HG03354 (cell line): Measurements from ENCODE around the gene SH2B2.

Experiments used
- ATAC-seq: cut with Tn5 transposase; IDR thresholded peaks from one replicate; pipeline ENCODE4 v1.9.1; 2021; ENCODE audit warnings: mild to moderate bottlenecking; ENCODE audit not compliant: unreplicated experiment, poor library complexity, severe bottlenecking

SH2B2 gene

GRCh38 chr7:102262546-102262945 lies 24.1 kb upstream of the SH2B2 start:
- no peak for ATAC-seq

DNA sequence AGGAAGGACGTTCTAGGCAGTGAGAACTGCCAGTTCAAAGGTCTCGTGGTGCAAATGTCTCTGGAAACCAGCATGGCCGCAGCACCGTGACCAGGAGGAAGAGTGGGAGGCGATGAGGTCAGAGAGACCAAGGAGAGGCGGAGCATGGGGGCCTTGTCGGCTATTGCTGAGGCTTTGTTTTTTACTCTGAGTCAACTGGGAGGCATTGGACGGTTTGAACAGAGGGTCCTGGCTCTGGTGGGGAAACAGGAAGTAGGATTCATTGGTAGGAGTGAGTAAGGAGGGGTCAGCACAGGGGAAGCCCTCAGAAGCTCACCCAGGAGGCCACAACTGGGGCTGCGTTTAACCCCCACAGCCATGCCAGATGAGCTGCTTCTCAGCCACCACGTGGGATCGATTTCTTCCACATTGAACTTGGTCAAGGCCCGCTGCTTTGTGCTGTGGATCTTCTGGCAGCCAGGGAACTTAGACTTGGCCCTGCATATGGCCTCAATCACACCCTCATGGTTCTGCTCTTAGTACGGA lies 22.2 kb upstream of the SH2B2 start:
- no peak for ATAC-seq

DNA sequence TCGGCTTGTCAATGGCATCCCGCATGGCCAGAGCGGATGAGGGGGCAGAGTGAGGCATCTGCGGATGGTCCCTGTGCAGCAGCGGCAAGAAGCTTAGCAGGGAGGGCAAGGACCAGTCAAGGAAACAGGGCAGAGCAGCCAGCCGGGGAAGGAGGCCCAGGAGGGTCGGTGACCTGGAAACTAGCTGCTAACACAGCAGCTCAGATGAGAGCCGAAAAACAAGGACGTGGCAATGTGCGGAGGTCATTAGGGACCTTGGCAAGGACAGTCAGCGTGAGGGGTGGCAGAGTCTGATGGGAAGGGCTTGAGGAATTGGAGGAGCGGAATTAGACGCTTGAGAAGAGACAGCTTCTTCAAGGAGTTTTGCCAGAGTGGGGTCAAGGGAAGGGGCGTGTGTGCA lies 20.1 kb upstream of the SH2B2 start:
- ATAC-seq = no peak

- no peak for ATAC-seq
These were observed 18.0 kb upstream of the SH2B2 start for GRCh38 chr7:102268635-102269034.

DNA sequence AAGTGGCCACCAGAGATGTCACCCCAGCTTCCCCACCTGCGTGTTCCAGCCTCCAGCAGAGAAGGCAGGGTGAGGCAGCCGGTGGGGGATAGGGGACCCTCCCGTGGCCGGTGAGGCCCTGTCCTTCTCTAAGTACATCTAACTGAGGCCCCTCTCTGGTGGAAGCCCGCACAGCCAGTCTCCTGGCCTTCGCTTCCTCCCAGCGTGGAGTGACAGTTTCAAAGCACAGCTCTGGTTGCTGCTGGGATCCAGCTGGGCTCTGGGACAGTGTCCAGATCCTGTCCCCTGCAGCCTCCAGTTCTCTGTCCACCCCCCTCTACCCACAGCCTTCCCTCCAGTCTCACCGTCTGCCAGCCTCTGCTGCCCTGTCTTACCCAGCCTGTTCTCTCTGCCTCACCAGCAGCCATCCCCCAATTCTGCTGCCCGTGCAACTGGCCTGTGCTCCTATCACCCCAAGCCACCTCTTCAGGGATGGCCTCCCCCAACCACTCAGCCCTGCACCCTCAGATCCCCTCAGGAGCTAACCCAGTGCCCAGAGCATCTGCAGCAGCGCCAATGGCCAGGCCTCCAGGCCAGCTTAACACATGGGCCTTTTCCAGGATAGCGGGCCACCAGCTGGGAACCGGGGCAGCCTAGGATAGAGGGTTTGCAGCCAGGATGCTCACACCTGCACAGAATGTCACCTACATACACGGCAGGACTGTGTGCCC lies 16.3 kb upstream of the SH2B2 start:
- no peak for ATAC-seq

DNA sequence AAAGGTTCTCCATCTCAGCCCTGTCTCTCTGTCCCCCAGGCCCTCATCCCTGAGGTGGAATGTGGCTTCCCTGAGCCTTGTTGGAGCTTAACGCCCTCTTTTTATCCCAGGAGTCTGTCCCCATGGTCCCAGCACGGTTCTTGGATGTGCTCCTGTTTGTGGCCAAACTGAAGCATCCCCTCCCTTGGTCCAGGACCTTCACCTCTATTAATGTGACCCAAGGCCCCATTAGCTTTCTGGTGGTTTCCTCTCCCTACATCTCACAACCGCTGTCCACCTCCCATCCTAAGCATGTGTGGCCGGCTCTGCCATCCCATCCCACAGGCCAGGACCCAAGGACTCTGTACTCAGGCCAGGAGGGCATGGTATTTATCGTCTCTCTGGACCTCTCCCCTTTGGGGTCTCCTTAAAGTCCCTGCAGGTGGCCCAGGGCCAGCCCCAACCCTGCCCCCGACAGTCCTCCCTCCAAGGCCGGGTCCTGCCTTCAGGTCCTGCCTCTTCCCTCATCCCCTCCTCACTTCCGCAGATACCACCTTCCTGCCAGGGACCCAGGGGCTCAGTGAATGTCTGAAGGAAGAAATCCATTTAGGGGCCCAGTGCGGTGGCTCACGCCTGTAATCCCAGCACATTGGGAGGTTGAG lies 15.4 kb upstream of the SH2B2 start:
- no peak for ATAC-seq

DNA sequence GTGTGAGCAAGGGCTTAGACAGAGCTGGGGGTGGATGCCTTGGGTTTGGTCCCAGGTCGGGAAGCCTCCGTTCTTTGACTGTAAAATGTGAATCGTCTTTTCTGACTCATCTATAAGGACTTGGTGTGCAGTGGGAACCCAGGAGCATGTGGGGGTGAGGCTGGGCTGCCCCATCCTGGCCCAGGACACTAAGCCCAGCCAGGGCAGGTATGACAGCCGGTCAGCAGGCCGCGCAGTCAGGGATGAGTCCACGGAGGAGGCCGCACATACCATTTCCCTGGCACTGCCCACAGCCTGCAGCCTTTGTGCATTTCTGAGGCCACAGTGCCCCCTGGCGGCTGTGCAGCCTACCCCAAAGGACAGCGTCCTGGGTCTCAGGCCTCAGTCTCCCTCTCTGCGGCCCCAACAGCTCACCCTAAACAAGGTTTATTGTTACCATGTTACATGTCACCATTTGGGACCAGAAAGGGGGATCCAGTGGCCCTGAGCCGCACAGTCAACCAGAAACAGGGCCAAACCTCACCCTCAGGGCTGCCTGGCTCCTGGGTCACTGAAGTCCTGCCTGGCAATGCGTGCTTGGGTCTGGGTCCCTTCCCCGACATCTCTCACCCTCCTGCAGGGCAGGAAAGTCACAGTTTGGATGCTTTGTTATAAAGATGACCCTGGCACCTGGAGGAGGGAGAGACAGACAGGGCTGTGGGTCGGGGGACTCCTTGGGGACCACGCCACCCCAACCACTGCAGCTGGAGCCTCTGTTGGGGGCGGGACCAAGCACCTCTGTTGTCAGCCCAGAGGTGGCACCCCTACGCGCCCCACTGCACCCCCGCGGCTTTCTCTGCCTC lies 14.4 kb upstream of the SH2B2 start:
- no peak for ATAC-seq

GRCh38 chr7:102272917-102273748 lies 13.5 kb upstream of the SH2B2 start:
- no peak for ATAC-seq

- ATAC-seq = no peak
These were observed 12.6 kb upstream of the SH2B2 start for GRCh38 chr7:102273749-102274712.

DNA sequence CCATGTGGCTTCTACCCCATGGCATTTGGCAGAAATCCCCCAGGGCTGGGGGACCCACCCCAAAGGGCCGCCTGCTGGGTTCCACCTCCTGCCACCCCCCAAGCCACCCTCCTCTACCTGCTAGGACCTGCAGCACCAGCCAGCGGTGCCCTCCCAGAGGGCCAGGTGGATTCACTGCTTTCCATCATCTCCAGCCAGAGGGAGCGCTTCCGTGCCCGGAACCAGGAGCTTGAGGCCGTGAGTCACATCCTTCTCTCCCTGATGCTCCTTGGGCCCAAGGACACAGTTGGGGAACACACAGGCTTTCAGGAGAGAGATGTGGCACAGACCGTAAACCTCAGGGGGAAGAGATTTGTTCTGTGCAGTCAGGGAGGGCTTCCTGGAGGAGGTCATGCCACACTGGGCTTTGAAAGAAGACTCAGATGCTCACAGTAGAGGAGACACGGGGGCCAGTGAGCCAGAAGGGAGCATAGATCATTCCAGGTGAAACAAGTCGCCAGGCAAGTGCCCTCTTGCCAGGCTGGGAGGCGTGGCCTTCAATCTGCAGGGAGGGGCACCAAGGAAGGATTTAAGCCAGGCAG lies 11.5 kb upstream of the SH2B2 start:
- no peak for ATAC-seq

DNA sequence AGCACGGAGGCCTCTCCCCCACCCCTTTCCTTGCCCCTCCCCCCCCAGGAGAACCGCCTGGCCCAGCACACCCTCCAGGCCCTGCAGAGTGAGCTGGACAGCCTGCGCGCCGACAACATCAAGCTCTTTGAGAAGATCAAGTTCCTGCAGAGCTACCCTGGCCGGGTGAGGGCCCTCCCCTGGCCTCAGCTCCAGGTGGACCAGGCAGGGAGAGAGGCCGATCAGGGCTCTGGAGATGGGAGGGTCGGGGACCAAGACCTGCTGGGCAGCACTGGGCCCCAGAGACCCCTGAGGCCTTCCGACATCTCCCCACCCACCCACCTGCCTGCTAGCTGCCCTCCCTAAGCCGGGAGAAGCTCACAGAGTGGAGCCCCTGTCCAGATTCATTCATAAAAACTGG lies 8.8 kb upstream of the SH2B2 start:
- ATAC-seq = no peak

DNA sequence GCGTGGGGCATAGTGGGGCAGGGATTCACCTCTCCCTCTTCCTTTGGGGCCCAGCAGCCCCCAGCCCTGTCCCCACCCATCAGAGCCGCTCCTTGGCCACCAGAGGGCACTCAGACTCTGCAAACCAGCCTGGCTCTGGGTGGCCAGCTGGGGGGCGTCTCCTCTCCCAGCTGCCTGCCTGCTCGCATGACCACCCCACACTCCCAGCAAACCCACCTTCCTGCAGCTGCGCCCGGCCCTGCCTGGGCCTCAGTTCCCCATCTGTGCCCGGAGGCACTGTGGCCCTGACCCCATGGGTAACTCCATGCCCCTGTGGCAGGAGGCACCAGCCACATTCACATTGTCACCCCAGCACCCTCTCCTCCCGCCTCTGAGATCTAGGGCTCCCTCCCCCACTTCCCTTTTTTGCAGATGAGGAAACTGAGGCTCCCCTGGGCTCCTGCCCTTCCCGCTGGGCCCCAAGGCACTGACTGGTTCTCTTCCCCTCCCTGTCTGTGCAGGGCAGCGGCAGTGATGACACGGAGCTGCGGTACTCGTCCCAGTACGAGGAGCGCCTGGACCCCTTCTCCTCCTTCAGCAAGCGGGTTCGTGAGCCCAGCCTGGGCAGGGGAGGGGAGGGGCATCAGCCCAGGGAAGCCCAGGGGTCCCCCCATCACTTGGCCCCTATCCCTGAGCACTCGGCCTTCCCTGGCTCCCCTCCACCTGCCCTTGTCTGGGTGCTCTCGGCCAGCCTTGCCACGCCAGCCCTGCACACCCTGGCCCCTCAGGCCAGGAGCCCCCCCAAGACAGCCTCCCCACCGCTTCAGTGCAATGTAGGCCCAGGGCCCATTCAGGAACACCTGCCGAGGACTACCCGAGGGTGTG lies 6.9 kb upstream of the SH2B2 start:
- no peak for ATAC-seq

- no peak for ATAC-seq
These were observed 6.1 kb upstream of the SH2B2 start for GRCh38 chr7:102280521-102280920.

- no peak for ATAC-seq
These were observed 4.9 kb upstream of the SH2B2 start for GRCh38 chr7:102281785-102282184.

- no peak for ATAC-seq
These were observed 4.0 kb upstream of the SH2B2 start for GRCh38 chr7:102282465-102283362.

DNA sequence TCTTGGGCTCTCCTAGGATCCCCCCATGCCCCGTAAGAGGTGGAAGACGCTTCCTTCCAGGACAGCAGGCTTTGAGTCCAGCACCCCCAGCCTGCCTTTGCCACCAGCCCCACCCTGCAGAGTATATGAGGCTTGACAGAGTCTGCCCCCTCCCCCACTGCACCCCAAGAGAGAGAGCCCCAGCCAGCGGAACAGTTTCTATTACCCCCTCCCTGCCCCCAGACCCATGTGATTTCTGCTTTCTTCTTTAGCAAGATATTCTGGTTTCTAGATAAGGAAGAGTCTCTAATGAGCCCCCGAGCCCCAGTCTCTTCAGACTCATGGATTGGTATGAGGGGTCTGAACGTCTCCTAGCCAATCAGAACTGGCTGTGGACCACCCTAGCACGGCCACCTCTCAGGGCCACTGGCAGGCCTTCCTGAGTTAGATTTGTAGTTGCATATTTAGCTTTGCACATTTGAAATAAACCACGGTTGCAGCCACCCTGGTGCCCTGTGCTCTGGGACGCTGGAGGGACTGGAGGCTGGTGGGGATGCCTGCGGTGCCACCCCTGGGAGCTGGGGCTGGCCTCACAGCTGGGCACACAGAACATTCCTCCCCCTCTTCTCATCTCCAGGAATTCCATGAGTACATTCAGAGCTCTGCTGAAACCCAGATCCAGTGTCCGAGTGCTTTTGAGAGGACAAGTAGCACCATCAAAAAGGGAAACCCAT lies 3.0 kb upstream of the SH2B2 start:
- ATAC-seq = no peak
